GDM1 (cell line): ENCODE measurements around the gene PRSS21.

Source experiments
- DNase-seq: peaks from one replicate; lab custom pipeline; 2025; lab: John Stamatoyannopoulos, UW

PRSS21 gene

DNA sequence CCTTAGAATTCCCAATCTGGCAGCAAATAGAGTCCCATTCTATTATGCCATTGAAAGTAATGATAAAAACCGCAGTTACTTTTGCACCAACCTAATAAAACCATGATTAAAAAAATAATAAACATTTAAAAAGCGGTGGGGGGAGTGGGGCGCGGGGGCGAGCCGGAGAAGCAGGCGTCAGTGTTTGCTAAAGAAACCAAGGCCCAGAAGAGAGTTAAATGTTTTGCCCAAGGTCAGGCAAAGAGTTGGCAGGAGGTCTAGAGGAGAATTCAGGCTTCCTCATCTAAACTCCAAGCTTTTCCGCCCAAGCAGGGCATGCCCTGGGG lies 50.6 kb downstream of the PRSS21 start:
- no peak for DNase-seq

- peak; percentile 91 for DNase-seq
Measured at GRCh38 chr16:2867987-2868789, 51.2 kb downstream of the PRSS21 start.
